Right kidney (tissue), 1 donor: ENCODE results near the gene AASS.

Experiments used
- DNase-seq: peaks from one replicate; pipeline ENCODE4 v3.0.0-alpha.2; 2016

The AASS gene

GRCh38 chr7:122123746-122124145, 20.3 kb downstream of the AASS start:
- DNase-seq: no peak

DNA sequence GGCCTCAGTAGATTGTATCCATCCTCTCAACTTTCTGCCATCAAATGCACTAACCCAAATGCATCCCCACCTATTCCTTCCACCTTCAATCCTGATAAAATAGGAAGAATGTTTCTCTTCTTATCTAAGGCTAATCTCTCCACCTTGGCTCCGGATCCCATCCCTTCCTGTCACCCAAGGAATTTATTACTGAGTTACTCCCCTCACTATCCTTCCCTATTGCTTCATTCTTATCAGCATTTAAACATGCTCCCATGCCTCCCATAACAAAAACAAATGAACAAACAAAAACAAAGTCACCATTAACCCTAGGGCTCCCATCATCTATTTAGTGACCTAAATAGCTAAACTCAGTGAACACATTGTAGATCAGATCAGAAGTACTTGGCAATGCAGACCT, 25.3 kb downstream of the AASS start:
- no peak for DNase-seq

DNA sequence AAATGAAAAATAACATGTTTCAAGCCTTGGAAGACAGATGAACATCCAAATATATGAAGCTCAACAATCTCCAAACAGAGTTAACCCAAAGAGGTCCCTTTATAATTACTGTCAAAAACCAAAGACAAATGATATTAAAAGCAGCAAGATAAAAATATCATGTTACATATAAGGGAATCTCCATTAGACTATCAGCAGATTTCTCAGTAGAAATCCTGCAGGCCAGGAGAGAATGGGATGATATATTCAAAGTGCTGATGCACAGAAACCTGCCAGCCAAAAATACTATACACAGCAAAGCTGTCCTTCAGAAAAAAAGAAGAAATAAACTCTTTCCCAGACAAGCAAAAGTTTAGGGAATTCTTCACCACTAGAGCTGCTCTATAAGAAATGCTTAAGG, 41.0 kb downstream of the AASS start:
- no peak for DNase-seq

DNA sequence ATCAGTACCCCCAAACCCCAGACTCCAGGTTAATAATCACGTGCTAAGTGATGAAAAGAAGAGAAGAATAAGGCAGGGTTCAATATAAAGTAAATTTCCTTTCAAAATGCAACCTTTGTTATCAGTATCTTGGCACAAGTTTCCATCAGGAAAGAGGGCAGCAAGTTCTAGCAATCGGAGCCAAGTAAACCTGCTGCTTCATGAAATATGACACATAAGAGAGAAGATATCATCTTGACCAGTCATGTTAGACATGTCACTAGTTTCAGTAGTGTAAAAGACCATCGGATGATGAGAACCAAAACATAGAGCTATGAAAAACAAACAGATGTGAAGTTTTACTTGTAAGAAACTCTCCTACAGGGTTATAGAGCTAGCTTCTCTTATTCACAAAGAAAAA, 44.0 kb downstream of the AASS start:
- DNase-seq: no peak

GRCh38 chr7:122095642-122096041, 48.4 kb downstream of the AASS start:
- DNase-seq: no peak

DNA sequence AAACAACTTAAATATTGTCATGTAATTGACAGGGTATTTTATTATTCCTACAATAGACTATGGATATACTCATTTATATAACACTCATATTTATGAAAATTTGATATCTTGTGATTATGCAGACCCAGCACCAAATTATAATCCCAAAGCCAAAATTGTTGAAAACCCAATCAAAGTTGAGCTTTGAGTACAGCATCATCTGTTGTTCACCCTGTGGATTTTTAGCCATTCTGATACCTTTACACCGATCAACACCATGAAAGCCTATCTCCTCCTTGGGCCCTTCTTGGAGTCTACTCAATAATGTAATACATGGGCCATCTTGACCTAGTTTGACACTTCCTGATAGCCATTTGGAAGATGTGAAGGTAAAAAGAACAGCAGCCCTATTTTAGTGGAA, 49.5 kb downstream of the AASS start:
- no peak for DNase-seq

DNA sequence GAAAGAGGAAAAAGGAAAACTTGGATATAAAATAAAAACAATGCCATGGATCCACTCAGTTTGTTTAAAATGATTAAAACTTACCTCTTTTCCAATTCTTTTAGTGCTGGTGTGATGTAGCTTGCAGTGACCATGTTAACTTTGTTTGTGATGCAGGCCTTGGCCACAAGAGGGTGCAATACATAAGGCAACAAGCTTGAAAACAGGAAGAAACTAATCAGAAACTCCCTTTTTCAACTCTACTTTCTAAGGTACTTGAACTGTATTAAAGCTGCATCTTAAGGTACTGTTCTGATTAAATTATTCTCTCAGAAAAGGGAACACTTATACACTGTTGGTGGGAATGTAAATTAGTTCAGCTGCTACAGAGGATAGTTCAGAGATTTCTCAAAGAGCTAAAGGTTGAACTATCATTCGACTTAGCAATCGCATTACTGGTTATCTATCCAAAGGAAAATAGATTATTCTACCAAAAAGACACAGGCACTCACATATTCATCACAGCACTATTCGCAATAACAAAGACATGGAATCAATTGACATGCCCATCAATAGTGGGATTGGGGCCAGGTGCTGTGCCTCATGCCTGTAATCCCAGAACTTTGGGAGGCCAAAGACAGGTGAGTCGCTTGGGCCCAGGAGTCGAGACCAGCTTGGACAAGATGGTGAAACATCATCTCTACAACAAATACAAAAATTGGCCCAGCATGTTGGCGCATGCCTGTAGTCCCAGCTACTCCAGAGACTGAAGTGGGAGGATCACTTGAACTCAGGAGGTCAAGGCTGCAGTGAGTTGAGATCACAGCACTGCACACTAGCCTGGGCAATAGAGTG, 50.9 kb downstream of the AASS start:
- DNase-seq: peak; percentile 28

DNA sequence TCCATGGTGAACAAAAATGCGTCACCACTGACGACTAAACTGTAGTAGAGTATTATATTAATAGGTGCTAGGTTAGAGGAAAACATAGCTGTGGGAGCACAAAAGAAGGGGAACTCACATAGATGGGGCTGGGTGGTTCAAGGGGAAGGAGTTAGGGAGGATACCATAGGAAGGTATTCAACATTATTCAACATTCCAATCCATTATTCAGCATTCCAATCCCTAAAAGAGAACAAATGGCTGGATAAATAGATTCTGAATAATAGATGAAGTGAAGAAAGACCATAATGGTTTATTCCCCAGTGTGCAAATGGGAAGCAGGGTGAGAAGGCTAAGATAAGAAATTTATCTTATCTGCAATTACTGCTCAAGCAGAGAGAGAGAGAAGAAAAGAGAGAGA, 61.4 kb downstream of the AASS start:
- no peak for DNase-seq

DNA sequence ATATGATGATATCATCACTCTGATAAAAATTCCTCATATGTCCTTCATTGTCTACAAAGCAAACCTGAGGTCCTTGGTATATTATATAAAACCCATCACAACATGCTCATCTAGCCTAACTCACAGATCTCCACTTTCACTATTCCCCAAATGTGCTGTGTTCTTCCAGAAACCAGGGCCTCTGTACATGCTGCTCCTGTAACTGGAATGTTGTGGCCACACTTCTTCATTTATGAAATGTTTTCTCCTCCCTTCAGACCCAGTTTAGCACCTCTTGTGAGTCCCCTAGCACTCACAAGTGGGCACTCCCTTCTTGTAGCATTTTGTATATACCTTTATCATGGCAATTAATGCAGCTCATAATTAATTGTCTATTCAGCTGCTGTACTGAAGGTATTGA, 61.9 kb downstream of the AASS start:
- no peak for DNase-seq

DNA sequence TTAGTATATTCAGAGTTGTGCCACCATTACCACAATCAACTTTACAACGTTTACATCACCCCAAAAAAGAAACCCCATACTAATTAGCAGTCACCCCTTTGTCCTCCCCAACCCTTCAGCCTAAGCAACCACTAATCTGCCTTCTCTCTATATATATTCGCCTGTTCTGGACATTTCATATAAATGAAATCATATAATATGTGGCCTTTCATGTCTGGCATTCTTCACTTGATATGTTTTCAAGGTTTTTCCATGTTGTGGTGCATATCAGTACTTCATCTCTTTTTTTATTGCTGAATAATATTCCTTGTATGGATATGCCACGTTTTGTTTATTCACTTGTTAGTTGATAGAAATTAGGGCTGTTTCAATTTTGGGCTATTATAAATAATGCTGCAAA, 70.4 kb downstream of the AASS start:
- no peak for DNase-seq

DNA sequence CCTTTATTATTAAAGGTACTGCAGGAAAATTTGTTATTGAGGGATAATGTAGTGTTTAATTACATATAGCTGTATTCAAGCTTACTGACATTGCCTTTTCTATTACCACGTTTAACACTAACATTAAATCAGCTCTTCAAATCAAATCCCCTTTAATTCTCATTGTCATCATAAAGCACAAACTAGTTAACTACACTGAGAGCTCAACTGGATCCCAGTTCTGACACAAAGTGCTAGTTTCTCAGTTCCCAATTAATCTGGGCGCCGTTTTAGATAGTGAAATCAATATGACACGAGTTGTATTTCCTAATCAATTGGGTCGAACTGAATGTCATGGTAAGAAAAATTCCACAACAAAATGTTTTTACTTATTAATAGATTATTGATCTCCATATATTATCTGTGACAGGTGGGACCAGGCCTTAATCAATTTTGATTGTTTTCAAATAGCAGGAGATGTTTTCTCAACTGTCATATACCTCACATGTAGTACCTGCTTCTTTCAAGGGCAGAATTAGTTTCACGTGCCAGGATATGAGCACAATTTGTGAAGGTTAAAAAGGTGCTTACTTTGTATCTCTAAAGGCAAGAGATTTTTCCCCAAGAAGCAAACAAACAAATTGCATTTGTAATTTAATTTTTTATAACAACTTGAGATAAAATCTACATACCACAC, 71.0 kb downstream of the AASS start:
- DNase-seq: no peak

- DNase-seq: no peak
These were observed 71.8 kb downstream of the AASS start for GRCh38 chr7:122072272-122072671.

- no peak for DNase-seq
These were observed 73.2 kb downstream of the AASS start for GRCh38 chr7:122070834-122071233.

- DNase-seq: no peak
These were observed 74.0 kb downstream of the AASS start for GRCh38 chr7:122070062-122070461.

DNA sequence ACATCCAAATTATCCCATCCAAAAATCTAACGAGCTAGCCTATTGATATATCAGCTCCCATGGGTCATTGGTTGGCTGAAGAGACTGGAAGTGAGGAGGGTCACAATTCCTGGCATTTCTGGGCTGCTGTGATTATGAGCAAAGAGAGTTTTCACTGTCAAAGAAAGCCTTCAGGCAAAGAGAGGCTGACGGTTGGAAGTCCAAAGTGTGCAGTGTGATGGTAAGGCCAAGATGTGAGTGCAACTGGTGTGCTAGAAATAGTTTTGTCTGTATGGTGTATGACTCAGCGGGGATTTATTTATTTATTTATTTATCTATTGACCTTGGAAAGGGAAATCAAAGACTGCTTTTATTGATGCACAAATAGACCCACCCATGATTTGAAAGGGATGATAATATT, 75.0 kb downstream of the AASS start:
- DNase-seq: no peak

GRCh38 chr7:122068046-122068445, 76.0 kb downstream of the AASS start:
- no peak for DNase-seq

- DNase-seq: no peak
These were observed 77.0 kb downstream of the AASS start for GRCh38 chr7:122067077-122067476.

DNA sequence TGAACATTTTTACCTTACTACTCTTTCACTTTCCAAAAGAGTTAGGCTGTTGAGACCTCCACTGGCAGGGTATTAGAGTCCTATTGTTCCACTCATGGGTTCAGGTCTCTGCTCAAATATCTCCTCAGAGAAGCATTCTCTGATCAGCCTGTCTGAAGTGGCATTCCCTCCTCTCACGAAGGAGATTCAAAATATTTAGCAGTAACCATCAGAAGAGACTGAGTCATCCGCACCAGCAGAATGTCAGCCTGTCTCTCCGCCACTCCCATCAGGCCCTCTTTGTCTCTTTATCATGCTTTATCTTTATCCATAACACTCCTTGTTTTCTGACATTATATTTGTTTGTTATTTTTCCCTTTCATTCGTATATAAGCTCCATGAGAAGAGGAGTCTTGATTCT, 79.1 kb downstream of the AASS start:
- DNase-seq: no peak

DNA sequence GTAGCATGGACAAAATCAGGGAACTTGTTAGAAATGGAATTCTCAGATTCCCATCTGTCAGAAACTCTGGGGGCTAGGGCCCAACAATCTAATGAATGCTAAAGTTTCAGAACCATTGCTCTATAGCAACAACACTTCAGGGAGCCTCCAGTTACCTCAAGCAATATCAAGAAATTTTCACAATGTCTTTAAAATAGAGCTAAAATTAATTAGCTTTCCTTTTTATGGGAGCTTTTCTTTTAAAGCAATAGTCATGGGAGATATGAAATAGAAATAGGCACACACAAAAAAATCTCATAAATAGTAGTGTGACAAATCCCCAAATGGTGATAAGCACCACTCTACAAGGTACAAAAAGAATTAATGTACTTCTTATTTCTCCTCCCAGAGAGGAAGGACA, 80.9 kb downstream of the AASS start:
- no peak for DNase-seq

DNA sequence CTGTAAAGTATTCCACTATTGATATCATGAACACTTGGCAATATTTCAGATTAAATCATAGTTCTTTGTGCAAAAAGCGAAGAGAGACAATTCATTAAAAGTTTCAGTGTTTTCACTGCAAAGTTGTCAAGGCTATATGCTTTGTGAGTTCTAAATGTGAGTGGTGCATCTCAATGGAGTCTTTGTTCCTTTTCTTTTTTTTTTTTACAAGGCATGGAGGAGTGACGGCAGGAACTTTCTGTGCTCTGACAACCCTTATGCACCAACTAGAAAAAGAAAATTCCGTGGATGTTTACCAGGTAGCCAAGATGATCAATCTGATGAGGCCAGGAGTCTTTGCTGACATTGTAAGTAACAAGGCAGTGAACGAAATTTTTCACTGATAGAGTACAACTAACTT, 84.5 kb downstream of the AASS start:
- no peak for DNase-seq

- no peak for DNase-seq
These were observed 87.1 kb downstream of the AASS start for GRCh38 chr7:122056977-122057376.

- no peak for DNase-seq
These were observed 89.0 kb downstream of the AASS start for GRCh38 chr7:122055073-122055472.

DNA sequence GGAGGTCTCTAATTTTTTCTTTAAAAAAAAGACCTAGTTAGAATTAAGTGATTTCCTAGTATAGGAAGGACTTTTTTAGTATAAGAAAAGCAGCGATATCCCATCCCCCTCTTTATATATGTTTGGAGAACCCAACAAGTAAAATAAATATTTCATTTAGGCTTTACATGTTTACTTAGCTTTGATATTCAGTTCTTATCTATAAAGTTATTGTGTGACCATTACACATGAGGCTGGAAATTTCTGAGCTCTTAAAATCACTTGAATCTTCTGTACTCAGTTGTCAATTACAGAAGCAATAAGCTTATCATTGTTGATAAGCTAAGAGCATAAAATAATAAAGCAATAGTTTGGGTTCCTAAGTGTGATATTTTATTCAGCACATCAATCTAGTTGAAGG, 89.7 kb downstream of the AASS start:
- no peak for DNase-seq

- no peak for DNase-seq
These were observed 97.6 kb downstream of the AASS start for GRCh38 chr7:122046402-122046801.
